Measurements from ENCODE around the gene PIN4.

DNA sequence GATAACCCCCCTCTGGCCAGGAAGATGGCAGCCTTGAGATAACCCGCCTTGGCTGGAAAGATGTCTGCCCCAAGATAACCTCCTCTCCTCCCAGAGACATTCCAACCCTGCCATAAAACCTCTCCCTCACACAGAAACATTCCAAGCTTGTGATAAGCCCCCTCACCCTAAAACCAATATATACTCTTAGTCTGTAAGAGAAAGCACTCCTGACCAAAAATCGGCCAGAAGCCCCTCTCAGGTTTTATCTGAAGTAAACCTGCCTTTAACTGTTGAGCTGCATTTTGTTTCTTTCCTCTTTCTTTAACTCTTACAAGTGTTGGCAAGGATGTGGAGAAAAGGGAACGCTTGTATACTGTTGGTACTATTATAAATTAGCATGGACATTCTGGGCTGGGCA is 48.7 kb downstream of the PIN4 start:
- TF ChIP-seq POLR2AphosphoS5 (IDR thresholded peaks at IDR 0.05): no peak
- TF ChIP-seq POLR2A (IDR thresholded peaks at IDR 0.05): no peak
- TF ChIP-seq, protein P1, sequence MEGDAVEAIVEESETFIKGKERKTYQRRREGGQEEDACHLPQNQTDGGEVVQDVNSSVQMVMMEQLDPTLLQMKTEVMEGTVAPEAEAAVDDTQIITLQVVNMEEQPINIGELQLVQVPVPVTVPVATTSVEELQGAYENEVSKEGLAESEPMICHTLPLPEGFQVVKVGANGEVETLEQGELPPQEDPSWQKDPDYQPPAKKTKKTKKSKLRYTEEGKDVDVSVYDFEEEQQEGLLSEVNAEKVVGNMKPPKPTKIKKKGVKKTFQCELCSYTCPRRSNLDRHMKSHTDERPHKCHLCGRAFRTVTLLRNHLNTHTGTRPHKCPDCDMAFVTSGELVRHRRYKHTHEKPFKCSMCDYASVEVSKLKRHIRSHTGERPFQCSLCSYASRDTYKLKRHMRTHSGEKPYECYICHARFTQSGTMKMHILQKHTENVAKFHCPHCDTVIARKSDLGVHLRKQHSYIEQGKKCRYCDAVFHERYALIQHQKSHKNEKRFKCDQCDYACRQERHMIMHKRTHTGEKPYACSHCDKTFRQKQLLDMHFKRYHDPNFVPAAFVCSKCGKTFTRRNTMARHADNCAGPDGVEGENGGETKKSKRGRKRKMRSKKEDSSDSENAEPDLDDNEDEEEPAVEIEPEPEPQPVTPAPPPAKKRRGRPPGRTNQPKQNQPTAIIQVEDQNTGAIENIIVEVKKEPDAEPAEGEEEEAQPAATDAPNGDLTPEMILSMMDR (IDR thresholded peaks at IDR 0.05): no peak
